ENCODE data around the gene NKIRAS2. TPM values are rescaled to one million over a fixed set of nuclear protein-coding genes. Genes with fewer than 3 reads are reported as not detected.
A peak's percentile ranks its signal among the peaks of the same experiment; 100 is the strongest.

NKIRAS2 gene
- total and polyA plus RNA-seq, 2 of the 13 experiments (the other 11 are each of a cell fraction or from before 2014, with no cell fraction given), result 27.9 to 42.0 TPM

- TF ChIP-seq PHF5A (CRISPR knock-in tag; IDR thresholded peaks at IDR 0.05; ENCODE audit: low read depth, unreplicated experiment) (peak; percentile 71), ISX (CRISPR knock-in tag; conservative IDR thresholded peaks at IDR 0.05) (peak; percentile 55; the same call in 1 of the 2 replicates), NKX3-1 (CRISPR knock-in tag; IDR thresholded peaks at IDR 0.05) (peak; percentile 87), ATF6 (CRISPR knock-in tag; conservative IDR thresholded peaks at IDR 0.05) (0 out of 2 replicates have a peak, but pooled peaks have one; percentile 45), ZKSCAN5 (CRISPR knock-in tag; IDR thresholded peaks at IDR 0.05) (0 out of 2 replicates have a peak, but pooled peaks have one; percentile 62), HNRNPUL1 (IDR thresholded peaks at IDR 0.05; ENCODE audit: low read depth, low read length) (no peak), GTF3A (CRISPR knock-in tag; conservative IDR thresholded peaks at IDR 0.05) (peak; percentile 88; the same call in 1 of the 2 replicates), REST (IDR thresholded peaks at IDR 0.05; ENCODE audit: borderline replicate concordance in 1 of 2, low read depth in 1 of 2, low read length in 2 of 2) (peak in 1 of 2 experiments; percentile 69; a peak in 2 of 4 replicates), ZNF891 (CRISPR knock-in tag; IDR thresholded peaks at IDR 0.05) (peak; percentile 99), ZNF280D (CRISPR knock-in tag; IDR thresholded peaks at IDR 0.05) (peak; percentile 68), RARA (CRISPR knock-in tag; IDR thresholded peaks at IDR 0.05) (peak; percentile 33; the same call in 1 of the 2 replicates), SALL2 (CRISPR knock-in tag; IDR thresholded peaks at IDR 0.05) (peak; percentile 93), ZBTB46 (CRISPR knock-in tag; IDR thresholded peaks at IDR 0.05; ENCODE audit: borderline replicate concordance) (0 out of 2 replicates have a peak, but pooled peaks have one; percentile 94), HNRNPLL (IDR thresholded peaks at IDR 0.05; ENCODE audit: low read depth, low read length, poor library complexity, severe bottlenecking) (peak; percentile 78), ZNF839 (CRISPR knock-in tag; IDR thresholded peaks at IDR 0.05; ENCODE audit: borderline replicate concordance) (peak; percentile 75; the same call in 1 of the 2 replicates)
Observed at GRCh38 chr17:42016941-42017865, 2.7 kb upstream of the NKIRAS2 start, which contains the start of gene DNAJC7 (continued).

Measured in HepG2 (cell line).